ENCODE results near the gene ATXN1. TPM values are rescaled to one million over a fixed set of nuclear protein-coding genes. Genes with fewer than 3 reads are reported as not detected.
A peak's percentile ranks its signal among the peaks of the same experiment; 100 is the strongest.

The ATXN1 gene
- total RNA-seq, 4 donors from 2014 or later = 38.7 to 78.3 (median 62.6) TPM

DNA sequence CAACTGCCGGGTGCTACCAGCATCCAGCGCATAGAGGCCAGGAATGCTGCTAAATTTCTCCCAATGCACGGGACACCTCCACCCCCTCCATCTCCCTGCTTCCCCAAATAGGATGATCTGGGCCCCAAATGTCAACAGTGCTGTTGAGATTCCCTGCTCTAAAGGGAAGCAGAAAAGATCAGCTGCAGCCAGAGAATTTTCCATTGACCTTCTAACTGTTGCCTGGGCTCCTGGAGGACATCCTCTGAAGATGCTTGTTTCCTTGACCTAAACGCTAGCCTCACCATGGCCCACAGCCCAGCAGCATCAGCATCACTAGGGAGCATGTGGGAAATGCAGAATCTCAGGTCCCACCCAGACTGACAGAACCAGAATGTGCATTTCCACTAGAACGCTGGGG is 361.6 kb downstream of the ATXN1 start:
- WGBS, 2 donors (ENCODE audit: low coverage in 1 of 2) = 49% methylated on average over 4 of the region's 5 CpGs; no CpG with 5 or more reads in 1 of the 2 donors
- H3K4me3 ChIP-seq = no peak overlapping the region
- H3K27me3 ChIP-seq = no peaks in the 10 kb centered on the region
- H3K4me1 ChIP-seq = peaks cover 0 to 61% (median 3%) of the 10 kb centered on the region in 3 donors
- no peak for ATAC-seq
- no peaks in the 10 kb centered on the region for H3K9me3 ChIP-seq
- H3K27ac ChIP-seq = peak overlapping the region in 3 of 4 donors; percentile 56 to 80 (median 76)
- no peaks in the 10 kb centered on the region for H3K36me3 ChIP-seq
- no peak for TF ChIP-seq POLR2AphosphoS5 (IDR thresholded peaks at IDR 0.05)
- TF ChIP-seq POLR2A (IDR thresholded peaks at IDR 0.05) = no peak
- TF ChIP-seq, protein P1, sequence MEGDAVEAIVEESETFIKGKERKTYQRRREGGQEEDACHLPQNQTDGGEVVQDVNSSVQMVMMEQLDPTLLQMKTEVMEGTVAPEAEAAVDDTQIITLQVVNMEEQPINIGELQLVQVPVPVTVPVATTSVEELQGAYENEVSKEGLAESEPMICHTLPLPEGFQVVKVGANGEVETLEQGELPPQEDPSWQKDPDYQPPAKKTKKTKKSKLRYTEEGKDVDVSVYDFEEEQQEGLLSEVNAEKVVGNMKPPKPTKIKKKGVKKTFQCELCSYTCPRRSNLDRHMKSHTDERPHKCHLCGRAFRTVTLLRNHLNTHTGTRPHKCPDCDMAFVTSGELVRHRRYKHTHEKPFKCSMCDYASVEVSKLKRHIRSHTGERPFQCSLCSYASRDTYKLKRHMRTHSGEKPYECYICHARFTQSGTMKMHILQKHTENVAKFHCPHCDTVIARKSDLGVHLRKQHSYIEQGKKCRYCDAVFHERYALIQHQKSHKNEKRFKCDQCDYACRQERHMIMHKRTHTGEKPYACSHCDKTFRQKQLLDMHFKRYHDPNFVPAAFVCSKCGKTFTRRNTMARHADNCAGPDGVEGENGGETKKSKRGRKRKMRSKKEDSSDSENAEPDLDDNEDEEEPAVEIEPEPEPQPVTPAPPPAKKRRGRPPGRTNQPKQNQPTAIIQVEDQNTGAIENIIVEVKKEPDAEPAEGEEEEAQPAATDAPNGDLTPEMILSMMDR (IDR thresholded peaks at IDR 0.05) = no peak
- TF ChIP-seq EP300 (IDR thresholded peaks at IDR 0.05) = no peak

DNA sequence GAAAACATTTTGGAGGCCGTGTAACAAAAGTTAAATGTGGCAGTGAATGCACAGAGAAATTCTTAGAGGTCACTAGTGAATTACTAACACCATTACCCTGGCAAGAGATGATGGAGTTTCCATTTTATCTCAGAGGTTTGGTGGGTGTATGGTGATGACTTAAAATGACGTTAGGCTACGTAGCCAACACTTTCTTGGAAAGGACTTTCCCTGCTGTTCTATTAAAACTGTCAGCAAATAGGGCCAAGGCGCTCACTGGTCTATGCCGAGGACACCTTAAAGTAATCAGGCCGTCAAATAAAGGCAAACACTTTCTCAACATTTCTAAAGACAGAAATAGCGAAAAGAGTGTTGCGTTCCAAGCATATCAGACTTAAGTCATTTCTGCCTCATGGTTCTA is 362.1 kb downstream of the ATXN1 start:
- H3K9me3 ChIP-seq = no peaks in the 10 kb centered on the region
- no peak overlapping the region for H3K4me3 ChIP-seq
- H3K27ac ChIP-seq = peak overlapping the region; percentile 39 to 80 (median 66)
- 28 to 37% methylated on average over 8 of the region's 8 CpGs for WGBS, 2 donors (ENCODE audit: low coverage in 1 of 2)
- TF ChIP-seq, protein P1 (IDR thresholded peaks at IDR 0.05) = no peak
- TF ChIP-seq EP300 (IDR thresholded peaks at IDR 0.05) = no peak
- TF ChIP-seq POLR2A (IDR thresholded peaks at IDR 0.05) = no peak
- peak; percentile 72 for TF ChIP-seq POLR2AphosphoS5 (IDR thresholded peaks at IDR 0.05)
- H3K36me3 ChIP-seq = no peaks in the 10 kb centered on the region
- ATAC-seq = peak; percentile 83
- H3K4me1 ChIP-seq = peaks cover 0 to 56% (median 0%) of the 10 kb centered on the region in 3 donors
- H3K27me3 ChIP-seq = no peaks in the 10 kb centered on the region

DNA sequence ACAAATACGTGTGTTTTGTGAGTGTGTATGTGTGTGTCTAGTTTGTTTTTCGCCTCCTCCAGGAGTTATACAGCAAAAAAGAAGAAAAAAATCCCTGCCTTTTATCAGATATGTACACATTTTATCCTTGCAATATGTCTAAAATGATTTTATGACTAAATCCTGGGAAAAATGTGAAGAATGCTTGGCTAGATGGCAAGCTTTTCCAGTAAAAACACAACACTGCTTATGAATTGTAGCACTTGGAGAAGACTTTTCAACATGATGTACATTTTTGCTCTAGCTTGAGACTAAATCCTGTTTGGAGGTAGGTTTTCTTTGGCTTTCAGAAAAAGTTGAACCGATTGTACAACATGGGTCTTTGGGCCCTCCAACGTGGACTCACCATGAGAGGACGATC is 362.7 kb downstream of the ATXN1 start:
- 66 to 93% methylated on average over 2 to 5 of the region's 5 CpGs for WGBS, 2 donors (ENCODE audit: low coverage in 1 of 2)
- ATAC-seq = no peak
- Histone ChIP-seq H3K9me3 (no peaks in the 10 kb centered on the region), H3K36me3 (no peaks in the 10 kb centered on the region), H3K27ac (peak overlapping the region in 3 of 4 donors; percentile 56 to 80 (median 76)), H3K4me3 (no peak overlapping the region), H3K27me3 (no peaks in the 10 kb centered on the region), H3K4me1 (peaks cover 0 to 50% (median 0%) of the 10 kb centered on the region in 3 donors)
- peak; percentile 8 for TF ChIP-seq POLR2AphosphoS5 (IDR thresholded peaks at IDR 0.05)
- TF ChIP-seq EP300 (IDR thresholded peaks at IDR 0.05) = no peak
- TF ChIP-seq, protein P1 (IDR thresholded peaks at IDR 0.05) = no peak
- TF ChIP-seq POLR2A (IDR thresholded peaks at IDR 0.05) = no peak

DNA sequence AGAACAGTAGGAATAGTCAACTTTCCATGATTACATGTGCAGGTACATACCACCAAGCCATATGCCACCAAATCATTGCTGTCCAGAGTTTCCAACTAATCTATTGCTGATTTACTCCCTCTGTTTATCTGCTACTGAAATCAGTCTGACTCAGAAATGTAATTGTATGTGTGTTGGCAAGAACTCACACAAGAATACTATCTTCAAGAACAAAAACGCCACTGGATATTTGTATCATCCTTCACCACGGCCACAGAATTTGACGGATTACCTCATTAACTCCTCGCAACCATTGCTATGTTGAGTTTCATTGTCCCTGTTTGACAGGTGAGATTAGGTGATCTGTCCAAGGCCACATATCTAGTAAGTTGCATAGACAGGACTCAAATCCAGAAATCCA is 363.6 kb downstream of the ATXN1 start:
- ATAC-seq = no peak
- H3K27ac ChIP-seq = no peak overlapping the region
- H3K4me3 ChIP-seq = no peak overlapping the region
- H3K9me3 ChIP-seq = no peaks in the 10 kb centered on the region
- H3K36me3 ChIP-seq = no peaks in the 10 kb centered on the region
- WGBS, 2 donors (ENCODE audit: low coverage in 1 of 2) = 36 to 76% methylated on average over 4 of the region's 4 CpGs
- no peaks in the 10 kb centered on the region for H3K27me3 ChIP-seq
- TF ChIP-seq EP300 (IDR thresholded peaks at IDR 0.05) (no peak), POLR2A (IDR thresholded peaks at IDR 0.05) (no peak), POLR2AphosphoS5 (IDR thresholded peaks at IDR 0.05) (no peak)
- TF ChIP-seq, protein P1 (IDR thresholded peaks at IDR 0.05) = no peak
- peaks cover 0 to 45% (median 0%) of the 10 kb centered on the region in 3 donors for H3K4me1 ChIP-seq

DNA sequence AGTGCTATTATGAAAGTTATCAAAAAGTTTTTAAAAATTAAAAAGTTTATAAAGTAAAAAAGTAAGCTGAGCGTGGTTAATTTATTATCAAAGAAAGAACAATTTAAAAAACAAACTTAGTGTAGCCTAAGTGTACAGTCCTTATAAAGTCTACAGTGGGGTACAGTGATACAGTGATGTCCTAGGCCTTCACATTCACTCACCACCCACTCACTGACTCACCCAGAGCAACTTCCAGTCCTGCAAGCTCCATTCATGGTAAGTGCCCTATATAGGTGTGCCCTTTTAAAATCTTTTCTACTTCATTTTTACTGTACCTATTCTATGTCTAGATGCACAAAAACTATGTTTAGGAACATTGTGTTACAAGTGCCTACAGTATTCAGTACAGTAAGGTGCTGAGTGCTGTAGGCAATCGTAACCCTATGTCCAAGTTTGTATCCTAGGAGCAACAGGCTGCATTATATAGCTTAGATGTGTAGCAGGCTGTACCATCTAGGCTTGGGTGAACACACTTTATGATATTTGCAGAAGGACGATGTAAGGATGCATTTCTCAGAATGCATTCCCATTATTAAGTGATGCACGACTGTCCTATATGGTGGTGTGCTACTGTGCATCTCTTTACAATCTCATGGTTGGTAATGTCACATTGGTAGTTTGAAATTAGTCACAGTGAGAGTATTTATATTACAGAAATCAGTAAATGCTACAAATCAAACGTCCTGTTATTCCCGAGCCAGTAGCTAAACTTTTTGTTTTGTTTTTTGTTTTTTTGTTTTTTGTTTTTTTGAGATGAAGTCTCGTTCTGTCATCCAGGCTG is 364.6 kb downstream of the ATXN1 start:
- Histone ChIP-seq H3K4me1 (peaks cover 0 to 45% (median 4%) of the 10 kb centered on the region in 3 donors), H3K27ac (no peak overlapping the region), H3K36me3 (no peaks in the 10 kb centered on the region), H3K9me3 (no peaks in the 10 kb centered on the region), H3K27me3 (no peaks in the 10 kb centered on the region), H3K4me3 (no peak overlapping the region)
- no peak for ATAC-seq
- TF ChIP-seq, protein P1 (IDR thresholded peaks at IDR 0.05) = no peak
- TF ChIP-seq POLR2AphosphoS5 (IDR thresholded peaks at IDR 0.05) (no peak), EP300 (IDR thresholded peaks at IDR 0.05) (no peak), POLR2A (IDR thresholded peaks at IDR 0.05) (no peak)
- WGBS, 2 donors (ENCODE audit: low coverage in 1 of 2) = 87 to 94% methylated on average over 7 of the region's 7 CpGs

Measured in gastroesophageal sphincter (tissue), 4 donors.